ENCODE results near the gene SPRYD3. TPM values are rescaled to one million over a fixed set of nuclear protein-coding genes. Genes with fewer than 3 reads are reported as not detected.

SPRYD3 gene
- total RNA-seq, 1 donor from 2014 or later, result 20.6 TPM

- H3K27ac Mint-ChIP-seq, result peak overlapping the region; percentile 69
- H3K4me3 Mint-ChIP-seq, result peak overlapping the region; percentile 56
- no peaks in the 10 kb centered on the region for H3K27me3 Mint-ChIP-seq (ENCODE audit: low read depth)
- no peak for TF ChIP-seq CTCF (IDR thresholded peaks at IDR 0.05; ENCODE audit: unreplicated experiment)
- peak in 1 of 2 experiments; percentile 7 for DNase-seq (ENCODE audit: low spot score in 2 of 2, unreplicated experiment in 2 of 2)
- peaks cover 5% of the 10 kb centered on the region for H3K36me3 Mint-ChIP-seq
- no peaks in the 10 kb centered on the region for H3K9me3 Mint-ChIP-seq
- peaks cover 73% of the 10 kb centered on the region for H3K4me1 Mint-ChIP-seq
Measured at GRCh38 chr12:53050426-53051057, 28.6 kb downstream of the SPRYD3 start.

GRCh38 chr12:53049571-53050318 lies 29.4 kb downstream of the SPRYD3 start, which contains the start of gene TNS2:
TNS2 (plus strand) TSS chr12:53050065; CDS start chr12:53050186, 121 bp downstream.
- peaks cover 79% of the 10 kb centered on the region for H3K4me1 Mint-ChIP-seq
- peak within 1 kb of the TSS; percentile 73 for H3K4me3 Mint-ChIP-seq
- H3K27ac Mint-ChIP-seq, result peak within 1 kb of the TSS; percentile 97
- peak in 1 of 2 experiments; percentile 24 for DNase-seq (ENCODE audit: low spot score in 2 of 2, unreplicated experiment in 2 of 2)
- H3K36me3 Mint-ChIP-seq, result peaks cover 5% of the 10 kb centered on the region
- no peaks in the 10 kb centered on the region for H3K27me3 Mint-ChIP-seq (ENCODE audit: low read depth)
- no peak for TF ChIP-seq CTCF (IDR thresholded peaks at IDR 0.05; ENCODE audit: unreplicated experiment)
- no peaks in the 10 kb centered on the region for H3K9me3 Mint-ChIP-seq

GRCh38 chr12:53048780-53049401 lies 30.3 kb downstream of the SPRYD3 start:
- no peaks in the 10 kb centered on the region for H3K27me3 Mint-ChIP-seq (ENCODE audit: low read depth)
- peaks cover 5% of the 10 kb centered on the region for H3K36me3 Mint-ChIP-seq
- DNase-seq (ENCODE audit: low spot score in 2 of 2, unreplicated experiment in 2 of 2), result peak in 1 of 2 experiments; percentile 67
- no peak for TF ChIP-seq CTCF (IDR thresholded peaks at IDR 0.05; ENCODE audit: unreplicated experiment)
- no peaks in the 10 kb centered on the region for H3K9me3 Mint-ChIP-seq
- H3K4me1 Mint-ChIP-seq, result peaks cover 82% of the 10 kb centered on the region
- peak overlapping the region; percentile 97 for H3K27ac Mint-ChIP-seq
- H3K4me3 Mint-ChIP-seq, result peak overlapping the region; percentile 73

- Mint-ChIP-seq H3K4me1 (peaks cover 76% of the 10 kb centered on the region), H3K27ac (peak overlapping the region; percentile 97), H3K27me3 (ENCODE audit: low read depth) (no peaks in the 10 kb centered on the region), H3K4me3 (peak overlapping the region; percentile 73), H3K36me3 (peaks cover 5% of the 10 kb centered on the region), H3K9me3 (no peaks in the 10 kb centered on the region)
- no peak for TF ChIP-seq CTCF (IDR thresholded peaks at IDR 0.05; ENCODE audit: unreplicated experiment)
- DNase-seq (ENCODE audit: low spot score in 2 of 2, unreplicated experiment in 2 of 2), result no peak
Measured at GRCh38 chr12:53048033-53048779, 31.0 kb downstream of the SPRYD3 start.

Data from mesothelial cell of epicardium (in vitro differentiated cells).